C4-2B (cell line): ENCODE measurements around the gene TOMM40L.
A peak's percentile ranks its signal among the peaks of the same experiment; 100 is the strongest.

ENCODE experiments used
- H3K27ac ChIP-seq: fragments of 450-650 bp; 2 replicates; pipeline ENCODE4 v1.5.1; 2017
- CTCF ChIP-seq: fragments of 450-650 bp; conservative IDR thresholded peaks from 2 replicates; pipeline ENCODE4 v1.5.1; 2017; ENCODE audit warnings: mild to moderate bottlenecking
- ZFX ChIP-seq: fragments of 450-650 bp; IDR thresholded peaks from 2 replicates; pipeline ENCODE4 v1.6.1; 2017

TOMM40L gene

GRCh38 chr1:161218301-161219077, 7.4 kb upstream of the TOMM40L start:
- no peak for TF ChIP-seq ZFX
- no peak for TF ChIP-seq CTCF
- H3K27ac ChIP-seq: no peak overlapping the region

GRCh38 chr1:161219078-161219892, 6.6 kb upstream of the TOMM40L start:
- no peak overlapping the region for H3K27ac ChIP-seq
- TF ChIP-seq ZFX: no peak
- TF ChIP-seq CTCF: no peak

- TF ChIP-seq ZFX (no peak), CTCF (no peak)
- no peak overlapping the region for H3K27ac ChIP-seq
Measured at GRCh38 chr1:161220002-161220401, 5.9 kb upstream of the TOMM40L start.

GRCh38 chr1:161222175-161223019, 3.5 kb upstream of the TOMM40L start:
- H3K27ac ChIP-seq: no peak overlapping the region
- no peak for TF ChIP-seq CTCF
- TF ChIP-seq ZFX: no peak

GRCh38 chr1:161223805-161224694, 1.8 kb upstream of the TOMM40L start:
- H3K27ac ChIP-seq: no peak overlapping the region
- no peak for TF ChIP-seq ZFX
- no peak for TF ChIP-seq CTCF

GRCh38 chr1:161224695-161225087, 1.2 kb upstream of the TOMM40L start:
- H3K27ac ChIP-seq: peak overlapping the region; percentile 88

GRCh38 chr1:161225178-161225533, 704 bp upstream of the TOMM40L start:
- H3K27ac ChIP-seq: peak overlapping the region; percentile 88
- TF ChIP-seq CTCF (no peak), ZFX (no peak)
